ENCODE measurements around the gene RCOR2. TPM values are rescaled to one million over a fixed set of nuclear protein-coding genes. Genes with fewer than 3 reads are reported as not detected.

Gene RCOR2
- total and polyA plus RNA-seq, 8 donors: 0.35 to 1.6 (median 0.92) TPM; not detected in 3

GRCh38 chr11:63958008-63958407 lies 41.0 kb upstream of the RCOR2 start:
- intact Hi-C loops (cut with DNase I; ENCODE audit: low total_unique reads): no loop called here
- H3K4me1 ChIP-seq: peaks cover 0 to 11% (median 0%) of the 10 kb centered on the region in 4 donors

DNA sequence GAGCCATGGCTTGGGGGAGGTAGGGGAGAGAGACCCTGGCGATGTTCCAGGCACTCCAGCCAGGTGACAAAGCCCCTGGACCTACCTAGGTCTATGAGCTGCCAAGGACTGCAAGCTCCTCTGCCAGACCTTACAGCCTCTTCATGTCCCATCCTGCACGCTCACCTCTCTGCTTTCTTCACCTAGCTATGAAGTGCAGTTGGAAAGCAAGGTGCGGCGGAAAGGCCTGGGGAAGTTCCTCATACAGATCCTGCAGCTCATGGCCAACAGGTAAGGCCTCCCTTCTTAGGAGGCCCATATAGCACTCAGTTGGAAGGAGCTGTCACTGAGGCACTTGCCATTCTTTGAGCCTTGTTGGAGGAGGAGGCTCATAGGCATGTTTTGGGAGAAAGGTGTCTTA lies 35.6 kb upstream of the RCOR2 start:
- H3K9me3 ChIP-seq: no peaks in the 10 kb centered on the region
- H3K27ac ChIP-seq: no peak overlapping the region
- TF ChIP-seq POLR2A (IDR thresholded peaks at IDR 0.05) (no peak), EP300 (IDR thresholded peaks at IDR 0.05) (no peak), POLR2AphosphoS5 (IDR thresholded peaks at IDR 0.05) (no peak), CTCF (IDR thresholded peaks at IDR 0.05) (no peak)
- intact Hi-C loops (cut with DNase I; ENCODE audit: low total_unique reads): loop anchor here (5.0 kb wide), 1 partner anchor 120 kb away; no protein-coding TSS in a partner anchor
- DNase-seq: no peak
- no peaks in the 10 kb centered on the region for H3K4me1 ChIP-seq
- WGBS, 5 donors: 95 to 99% (median 98%) methylated on average over 4 of the region's 4 CpGs
- H3K4me3 ChIP-seq: no peak overlapping the region
- H3K36me3 ChIP-seq: peaks cover 29 to 76% (median 66%) of the 10 kb centered on the region in 4 donors
- no peaks in the 10 kb centered on the region for H3K27me3 ChIP-seq

More at GRCh38 chr11:63958008-63958407, 41.0 kb upstream of the RCOR2 start:
- Histone ChIP-seq H3K27ac (no peak overlapping the region), H3K27me3 (no peaks in the 10 kb centered on the region), H3K36me3 (peaks cover 25 to 44% (median 36%) of the 10 kb centered on the region in 4 donors), H3K4me3 (no peak overlapping the region), H3K9me3 (no peaks in the 10 kb centered on the region)
- DNase-seq: no peak
- 59 to 77% (median 74%) methylated on average over 3 to 5 of the region's 5 CpGs for WGBS, 5 donors
- TF ChIP-seq POLR2AphosphoS5 (IDR thresholded peaks at IDR 0.05) (no peak), EP300 (IDR thresholded peaks at IDR 0.05) (no peak), CTCF (IDR thresholded peaks at IDR 0.05) (no peak), POLR2A (IDR thresholded peaks at IDR 0.05) (no peak)

GRCh38 chr11:63951779-63952536 lies 35.0 kb upstream of the RCOR2 start:
- WGBS, 5 donors: 63 to 81% (median 77%) methylated on average over 20 of the region's 20 CpGs
- intact Hi-C loops (cut with DNase I; ENCODE audit: low total_unique reads): loop anchor here (5.0 kb wide), 1 partner anchor 120 kb away; no protein-coding TSS in a partner anchor

GRCh38 chr11:63945477-63946163 lies 28.7 kb upstream of the RCOR2 start:
- H3K27me3 ChIP-seq: no peaks in the 10 kb centered on the region
- H3K27ac ChIP-seq: peak overlapping the region in 4 of 5 donors; percentile 49 to 70 (median 55)
- intact Hi-C loops (cut with DNase I; ENCODE audit: low total_unique reads): no loop called here
- peak overlapping the region in 3 of 4 donors; percentile 8 to 22 (median 11) for H3K4me3 ChIP-seq
- TF ChIP-seq EP300 (IDR thresholded peaks at IDR 0.05) (no peak), POLR2AphosphoS5 (IDR thresholded peaks at IDR 0.05) (peak in 2 of 3 donors; percentile 7 to 56), POLR2A (IDR thresholded peaks at IDR 0.05) (no peak), CTCF (IDR thresholded peaks at IDR 0.05) (peak in 5 of 7 experiments; percentile 67 to 93 (median 85))
- peaks cover 9 to 34% (median 16%) of the 10 kb centered on the region in 4 donors for H3K4me1 ChIP-seq
- DNase-seq: peak; percentile 77 to 90
- no peaks in the 10 kb centered on the region for H3K9me3 ChIP-seq
- WGBS, 5 donors: 25 to 35% (median 35%) methylated on average over 12 to 14 of the region's 14 CpGs
- peaks cover 4 to 48% (median 33%) of the 10 kb centered on the region in 4 donors for H3K36me3 ChIP-seq

More at GRCh38 chr11:63951779-63952536, 35.0 kb upstream of the RCOR2 start:
- no peaks in the 10 kb centered on the region for H3K9me3 ChIP-seq
- peaks cover 29 to 77% (median 73%) of the 10 kb centered on the region in 4 donors for H3K36me3 ChIP-seq
- H3K4me1 ChIP-seq: no peaks in the 10 kb centered on the region
- H3K27me3 ChIP-seq: no peaks in the 10 kb centered on the region
- peak overlapping the region in 1 of 5 donors; percentile 20 for H3K27ac ChIP-seq
- no peak overlapping the region for H3K4me3 ChIP-seq
- TF ChIP-seq POLR2AphosphoS5 (IDR thresholded peaks at IDR 0.05) (no peak), EP300 (IDR thresholded peaks at IDR 0.05) (no peak)
- no peak for DNase-seq
